Suprapubic skin (tissue), 4 donors: ENCODE results near the gene PSME1. TPM values are rescaled to one million over a fixed set of nuclear protein-coding genes. Genes with fewer than 3 reads are reported as not detected.

ENCODE experiments used
- DNase-seq, 2 donors: peaks; one replicate each; pipeline ENCODE4 v3.0.0-alpha.2; 2019; ENCODE audit warnings: low spot score in 2 of 2
- H3K27ac ChIP-seq: fragments of 200-600 bp; sonication (generic); one replicate; pipeline ENCODE4 v1.5.1; 2019
- H3K27me3 ChIP-seq: fragments of 200-600 bp; sonication (generic); one replicate; pipeline ENCODE4 v1.5.1; 2019
- H3K36me3 ChIP-seq: fragments of 200-600 bp; sonication (generic); one replicate; pipeline ENCODE4 v1.5.1; 2019
- H3K4me1 ChIP-seq: fragments of 200-600 bp; sonication (generic); one replicate; pipeline ENCODE4 v1.5.1; 2019
- H3K4me3 ChIP-seq: fragments of 200-600 bp; sonication (generic); one replicate; pipeline ENCODE4 v1.5.1; 2019; ENCODE audit warnings: mild to moderate bottlenecking
- H3K9me3 ChIP-seq: fragments of 200-600 bp; sonication (generic); one replicate; pipeline ENCODE4 v1.5.1; 2019
- EP300 ChIP-seq: sonication (generic); formaldehyde crosslinking; IDR thresholded peaks from one replicate; pipeline ENCODE4 v1.6.1; 2017; ENCODE audit warnings: antibody characterized with exemption
- POLR2A ChIP-seq, 2 donors: fragments of 450-650 bp; IDR thresholded peaks; one replicate each; pipeline ENCODE4 v1.6.1; 2017; ENCODE audit warnings: antibody characterized with exemption in 2 of 2, mild to moderate bottlenecking in 2 of 2, moderate library complexity in 2 of 2
- POLR2AphosphoS5 ChIP-seq, 3 donors: sonication (generic); formaldehyde crosslinking; IDR thresholded peaks; one replicate each; pipeline ENCODE4 v1.6.1; 2017; ENCODE audit warnings: antibody characterized with exemption in 3 of 3
- WGBS: methylation state at CpG from one replicate; pipeline ENCODE4 v1.1.5; 2018; 5-methylcytosine and 5-hydroxymethylcytosine counted together
- total RNA-seq, 4 donors: library from RNA; depleted of rRNA; stranded (reverse); fragments of >200 nt; gene quantifications; one replicate each; pipeline ENCODE4 v1.1.0, GENCODE V29; 2016
- TF ChIP-seq, protein P1 (sequence below), 2 donors: fragments of 200-600 bp in 1 of 2; fragments of 450-650 bp in 1 of 2; sonication (generic) in 1 of 2; IDR thresholded peaks; one replicate each; pipeline ENCODE4 v1.5.1; 2016 to 2019; ENCODE audit warnings: antibody characterized with exemption in 2 of 2, mild to moderate bottlenecking in 1 of 2, moderate library complexity in 1 of 2

Gene PSME1
- total RNA-seq, 4 donors from 2014 or later, result 72.3 to 113 (median 91.1) TPM

GRCh38 chr14:24141097-24141880 is 5.3 kb downstream of the PSME1 start, which contains the start of gene EMC9:
Gene EMC9, minus strand, starts transcription at chr14:24141591. Its CDS starts 287 bp downstream, at chr14:24141304.
- peak within 1 kb of the TSS; percentile 76 for H3K4me3 ChIP-seq
- H3K36me3 ChIP-seq, result peaks cover 32% of the 10 kb centered on the region
- TF ChIP-seq, protein P1, sequence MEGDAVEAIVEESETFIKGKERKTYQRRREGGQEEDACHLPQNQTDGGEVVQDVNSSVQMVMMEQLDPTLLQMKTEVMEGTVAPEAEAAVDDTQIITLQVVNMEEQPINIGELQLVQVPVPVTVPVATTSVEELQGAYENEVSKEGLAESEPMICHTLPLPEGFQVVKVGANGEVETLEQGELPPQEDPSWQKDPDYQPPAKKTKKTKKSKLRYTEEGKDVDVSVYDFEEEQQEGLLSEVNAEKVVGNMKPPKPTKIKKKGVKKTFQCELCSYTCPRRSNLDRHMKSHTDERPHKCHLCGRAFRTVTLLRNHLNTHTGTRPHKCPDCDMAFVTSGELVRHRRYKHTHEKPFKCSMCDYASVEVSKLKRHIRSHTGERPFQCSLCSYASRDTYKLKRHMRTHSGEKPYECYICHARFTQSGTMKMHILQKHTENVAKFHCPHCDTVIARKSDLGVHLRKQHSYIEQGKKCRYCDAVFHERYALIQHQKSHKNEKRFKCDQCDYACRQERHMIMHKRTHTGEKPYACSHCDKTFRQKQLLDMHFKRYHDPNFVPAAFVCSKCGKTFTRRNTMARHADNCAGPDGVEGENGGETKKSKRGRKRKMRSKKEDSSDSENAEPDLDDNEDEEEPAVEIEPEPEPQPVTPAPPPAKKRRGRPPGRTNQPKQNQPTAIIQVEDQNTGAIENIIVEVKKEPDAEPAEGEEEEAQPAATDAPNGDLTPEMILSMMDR (IDR thresholded peaks at IDR 0.05), result peak; percentile 54 to 78
- no peak for TF ChIP-seq POLR2A (IDR thresholded peaks at IDR 0.05)
- peak in 2 of 3 donors; percentile 9 to 45 for TF ChIP-seq POLR2AphosphoS5 (IDR thresholded peaks at IDR 0.05)
- no peak for TF ChIP-seq EP300
- whole genome bisulfite sequencing, result 0% methylated on average over 40 of the region's 65 CpGs
- peaks cover 61% of the 10 kb centered on the region for H3K4me1 ChIP-seq
- H3K9me3 ChIP-seq, result no peaks in the 10 kb centered on the region
- peak within 1 kb of the TSS; percentile 89 for H3K27ac ChIP-seq
- no peaks in the 10 kb centered on the region for H3K27me3 ChIP-seq
- DNase-seq, result peak; percentile 100

DNA sequence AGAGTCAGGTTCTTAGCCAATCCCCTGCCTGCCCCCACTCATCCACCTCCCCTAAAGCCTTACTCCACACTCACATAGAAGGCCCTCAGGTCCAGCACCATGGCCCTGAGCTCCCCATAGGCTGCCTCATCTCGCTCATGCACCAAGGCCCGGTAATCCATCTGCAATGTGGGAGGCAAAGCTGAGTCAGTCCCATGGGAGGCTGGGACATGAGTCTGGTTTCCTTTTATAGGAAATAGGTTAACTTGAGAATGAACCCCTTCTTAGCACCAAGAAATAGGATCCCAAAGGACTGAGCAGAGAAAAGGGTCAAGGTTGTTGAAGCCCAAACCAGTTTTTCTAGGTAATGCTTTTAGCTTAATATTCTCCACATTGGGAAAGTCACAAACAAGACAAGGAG is 7.5 kb downstream of the PSME1 start:
- WGBS, result 67% methylated on average over 2 of the region's 2 CpGs
- no peak for DNase-seq
- no peaks in the 10 kb centered on the region for H3K9me3 ChIP-seq
- H3K27me3 ChIP-seq, result no peaks in the 10 kb centered on the region
- peaks cover 21% of the 10 kb centered on the region for H3K36me3 ChIP-seq
- H3K27ac ChIP-seq, result no peak overlapping the region
- H3K4me1 ChIP-seq, result peaks cover 52% of the 10 kb centered on the region
- no peak overlapping the region for H3K4me3 ChIP-seq
- TF ChIP-seq POLR2AphosphoS5 (IDR thresholded peaks at IDR 0.05) (no peak), POLR2A (IDR thresholded peaks at IDR 0.05) (no peak), EP300 (no peak)
- TF ChIP-seq, protein P1 (IDR thresholded peaks at IDR 0.05), result no peak

- no peak for DNase-seq
- Histone ChIP-seq H3K27ac (no peak overlapping the region), H3K36me3 (peaks cover 12% of the 10 kb centered on the region), H3K27me3 (no peaks in the 10 kb centered on the region), H3K9me3 (no peaks in the 10 kb centered on the region), H3K4me3 (no peak overlapping the region), H3K4me1 (peaks cover 54% of the 10 kb centered on the region)
- TF ChIP-seq EP300, result no peak
- no peak for TF ChIP-seq POLR2AphosphoS5 (IDR thresholded peaks at IDR 0.05)
- TF ChIP-seq, protein P1 (IDR thresholded peaks at IDR 0.05), result no peak
- no peak for TF ChIP-seq POLR2A (IDR thresholded peaks at IDR 0.05)
- WGBS, result 96% methylated on average over 1 of the region's 1 CpG
Observed at GRCh38 chr14:24144451-24144850, 8.5 kb downstream of the PSME1 start.

GRCh38 chr14:24145219-24145618 is 9.2 kb downstream of the PSME1 start:
- Histone ChIP-seq H3K27me3 (no peaks in the 10 kb centered on the region), H3K9me3 (no peaks in the 10 kb centered on the region), H3K36me3 (peaks cover 17% of the 10 kb centered on the region), H3K4me3 (no peak overlapping the region), H3K27ac (no peak overlapping the region), H3K4me1 (peaks cover 48% of the 10 kb centered on the region)
- TF ChIP-seq, protein P1 (IDR thresholded peaks at IDR 0.05), result no peak
- TF ChIP-seq POLR2A (IDR thresholded peaks at IDR 0.05), result no peak
- TF ChIP-seq POLR2AphosphoS5 (IDR thresholded peaks at IDR 0.05), result no peak
- no peak for TF ChIP-seq EP300
- WGBS, result 93% methylated on average over 2 of the region's 2 CpGs
- DNase-seq, result no peak

- peaks cover 24% of the 10 kb centered on the region for H3K36me3 ChIP-seq
- DNase-seq, result no peak
- H3K27me3 ChIP-seq, result no peaks in the 10 kb centered on the region
- peak overlapping the region; percentile 96 for H3K4me3 ChIP-seq
- TF ChIP-seq EP300 (no peak), POLR2A (IDR thresholded peaks at IDR 0.05) (no peak), POLR2AphosphoS5 (IDR thresholded peaks at IDR 0.05) (no peak)
- TF ChIP-seq, protein P1 (IDR thresholded peaks at IDR 0.05), result no peak
- peaks cover 41% of the 10 kb centered on the region for H3K4me1 ChIP-seq
- H3K27ac ChIP-seq, result peak overlapping the region; percentile 84
- WGBS, result 10% methylated on average over 8 of the region's 9 CpGs
- no peaks in the 10 kb centered on the region for H3K9me3 ChIP-seq
Observed at GRCh38 chr14:24145690-24146452, 9.9 kb downstream of the PSME1 start.
